SKM-1 treated with dmso at 0.1 percent for 144 hours (cell line): ENCODE results near the gene NRIP2.

ENCODE experiments used
- DNase-seq: peaks from one replicate; lab custom pipeline; 2025; ENCODE audit not compliant: unreplicated experiment; lab: John Stamatoyannopoulos, UW

Gene NRIP2

GRCh38 chr12:2776129-2776806, 58.6 kb downstream of the NRIP2 start:
- DNase-seq: no peak

- no peak for DNase-seq
These were observed 59.4 kb downstream of the NRIP2 start for GRCh38 chr12:2775431-2775830.
